Measurements from ENCODE around the gene FBXO27.
"Not testable (repeated sequence)": the region's sequence is repeated elsewhere in the genome, so short reads cannot be mapped to it uniquely, and the experiment has no call there.

The FBXO27 gene

GRCh38 chr19:39032063-39032918, at the start of gene FBXO27:
Gene FBXO27 (minus strand): TSS chr19:39032549. CDS start chr19:39032227, 322 bp downstream.
- no peak for DNase-seq

DNA sequence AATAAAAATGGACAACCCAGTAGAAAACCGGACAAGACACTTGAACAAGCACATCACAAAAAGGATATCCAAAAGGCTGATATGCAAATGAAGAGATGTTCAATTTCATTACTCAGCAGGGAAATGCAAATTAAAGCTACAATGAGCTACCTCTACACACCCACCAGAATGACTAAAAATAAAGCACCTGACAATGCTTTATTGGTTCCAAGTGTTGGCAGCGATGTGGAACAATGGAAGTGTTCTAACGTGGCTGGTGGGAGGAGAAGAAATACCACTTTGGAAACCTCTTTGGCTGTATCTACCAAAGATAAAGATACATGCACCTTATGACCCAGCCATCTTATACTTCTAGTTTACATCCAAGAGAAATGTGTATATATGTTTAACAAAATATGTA, 48.1 kb upstream of the FBXO27 start:
- DNase-seq = no peak

DNA sequence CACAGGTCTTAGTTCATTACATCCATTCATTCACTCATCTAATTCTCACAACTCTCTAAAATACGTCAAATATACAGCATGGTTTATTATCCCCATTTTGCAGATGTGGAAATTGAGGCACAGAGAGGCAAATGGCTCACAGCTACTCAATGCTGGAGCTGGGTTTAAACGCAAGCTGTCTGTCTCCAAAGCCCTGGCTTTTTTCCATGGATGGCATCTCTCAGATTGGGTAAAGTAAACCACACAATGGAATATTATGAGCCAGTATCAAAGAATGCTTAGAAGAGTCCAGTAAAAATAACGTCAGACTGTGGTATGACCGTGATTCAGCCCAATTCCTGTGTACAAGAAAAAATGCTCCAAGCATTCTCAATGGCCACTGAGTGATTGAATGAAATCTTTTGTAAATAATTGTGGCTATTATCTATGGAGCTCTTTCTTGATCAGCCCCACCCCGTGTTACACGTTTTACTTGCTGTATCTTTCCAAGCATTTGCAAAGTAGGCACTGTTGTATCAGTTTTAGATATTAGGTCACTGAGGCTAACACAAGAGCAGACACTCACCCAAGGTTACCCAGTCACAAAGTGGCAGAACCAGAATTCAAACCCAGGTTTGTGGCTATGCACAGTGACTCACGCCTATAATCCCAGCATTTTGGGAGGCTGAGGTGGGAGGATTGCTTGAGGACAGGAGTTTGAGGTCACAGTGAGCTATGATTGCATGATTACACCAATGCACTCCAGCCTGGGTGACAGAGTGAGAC, 46.3 kb upstream of the FBXO27 start:
- DNase-seq = no peak

DNA sequence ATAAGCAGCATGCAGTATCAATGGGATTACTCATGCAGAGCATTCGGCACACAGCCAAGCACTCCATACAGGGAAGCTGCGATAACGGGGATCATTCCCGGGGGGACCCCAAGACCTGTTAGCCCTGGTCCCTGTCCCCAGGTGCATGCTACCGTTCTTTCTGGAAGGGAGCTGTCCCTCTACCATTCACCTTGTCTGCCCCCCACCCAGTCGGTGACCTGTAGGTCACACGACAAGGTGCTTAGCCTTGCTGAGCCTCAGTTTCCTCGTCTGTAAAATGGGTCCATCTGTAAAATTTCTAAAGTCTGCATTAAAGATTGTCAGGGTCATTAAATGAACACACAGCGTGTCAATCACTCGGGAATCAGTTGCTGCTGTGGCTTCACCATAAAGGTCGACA, 45.0 kb upstream of the FBXO27 start:
- no peak for DNase-seq

DNA sequence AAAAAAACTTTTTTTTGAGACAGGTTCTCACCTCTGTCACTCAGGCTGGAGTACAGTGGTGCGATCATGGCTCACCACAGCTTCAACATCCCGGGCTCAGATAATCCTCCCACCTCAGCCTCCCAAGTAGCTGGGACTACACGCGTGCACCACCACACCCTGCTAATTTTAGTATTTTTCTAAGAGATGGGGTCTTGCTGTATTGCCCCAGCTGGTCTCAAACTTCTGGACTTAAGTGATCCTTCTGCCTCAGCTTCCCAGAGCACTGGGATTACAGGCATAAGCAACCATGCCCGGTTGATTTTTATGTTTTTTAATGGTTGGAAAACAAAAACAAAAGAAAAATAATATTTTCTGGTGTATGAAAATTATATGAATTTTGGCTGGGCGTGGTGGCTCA, 42.6 kb upstream of the FBXO27 start:
- DNase-seq = no peak

DNA sequence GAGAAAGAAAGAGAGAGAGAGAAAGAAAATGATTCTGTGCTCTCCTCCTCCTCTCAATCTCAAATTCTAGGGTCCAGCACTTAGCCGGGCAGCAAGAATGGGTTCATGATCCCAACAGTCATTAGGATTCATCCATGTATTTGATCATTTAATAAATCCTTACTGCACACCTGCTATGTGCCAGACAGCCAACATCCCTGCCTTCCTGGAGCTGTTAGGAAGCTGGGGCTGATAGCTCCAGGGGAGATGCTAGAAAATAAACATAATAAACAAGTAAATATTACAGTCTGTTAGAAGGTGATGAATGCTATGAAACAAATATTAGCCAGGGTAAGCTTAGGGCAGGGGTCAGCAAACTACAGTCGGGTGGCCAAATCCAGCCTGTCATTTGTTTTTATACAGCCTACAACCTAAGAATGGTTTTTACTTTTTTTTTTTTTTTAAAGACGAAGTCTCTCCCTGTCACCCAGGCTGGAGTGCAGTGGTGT, 41.9 kb upstream of the FBXO27 start:
- no peak for DNase-seq

DNA sequence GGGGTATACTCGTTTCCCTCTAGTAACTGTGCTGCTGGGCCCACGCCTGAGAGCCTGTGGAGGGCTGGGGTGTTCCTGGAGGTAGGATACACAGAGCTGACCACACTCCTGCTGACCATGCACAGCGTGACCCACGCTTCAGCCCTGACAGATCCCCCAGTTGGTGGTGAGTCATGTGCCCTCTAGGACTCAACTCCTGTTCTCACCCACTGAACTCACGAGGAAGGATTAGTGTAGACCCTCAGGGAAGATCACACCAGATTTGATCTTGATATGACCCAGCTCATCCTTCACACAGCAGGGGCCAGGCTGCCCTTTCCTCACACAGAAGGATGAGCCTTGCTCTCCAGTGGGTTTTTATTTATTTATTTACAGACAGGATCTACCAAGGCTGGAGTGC, 38.5 kb upstream of the FBXO27 start:
- no peak for DNase-seq

DNA sequence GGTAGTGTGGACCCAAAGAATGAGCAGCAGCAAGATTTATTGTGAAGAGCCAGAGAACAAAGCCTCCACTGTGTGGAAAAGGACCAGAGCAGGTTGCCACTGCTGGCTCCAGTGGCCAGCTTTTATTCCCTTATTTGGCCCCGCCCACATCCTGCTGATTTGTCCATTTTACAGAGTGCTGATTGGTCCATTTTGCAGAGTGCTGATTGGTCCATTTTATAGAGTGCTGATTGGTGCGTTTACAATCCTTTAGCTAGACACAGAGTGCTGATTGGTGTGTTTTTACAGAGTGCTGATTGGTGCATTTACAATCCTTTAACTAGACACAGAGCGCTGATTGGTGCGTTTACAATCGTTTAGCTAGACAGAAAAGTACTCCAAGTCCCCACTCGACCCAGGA, 35.9 kb upstream of the FBXO27 start:
- not testable (repeated sequence) for DNase-seq

DNA sequence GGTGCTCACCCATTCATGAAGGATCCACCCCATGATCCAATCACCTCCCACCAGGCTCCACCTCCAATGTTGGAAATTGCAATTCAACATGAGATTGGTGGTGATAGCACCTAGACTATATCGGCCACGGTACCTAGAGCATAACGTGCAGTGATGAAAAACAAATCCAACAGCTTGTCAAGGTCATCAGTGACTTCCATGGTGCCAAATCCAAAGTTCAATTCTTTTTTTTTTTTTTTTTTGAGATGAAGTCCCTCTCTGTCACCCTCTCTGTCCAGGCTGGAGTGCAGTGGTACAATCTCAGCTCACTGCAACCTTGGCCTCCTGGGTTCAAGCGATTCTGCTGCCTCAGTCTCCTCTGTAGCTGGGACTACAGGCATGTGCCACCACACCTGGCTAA, 34.8 kb upstream of the FBXO27 start:
- DNase-seq = no peak

GRCh38 chr19:39065928-39066327, 33.6 kb upstream of the FBXO27 start:
- DNase-seq = no peak

GRCh38 chr19:39064405-39064804, 32.1 kb upstream of the FBXO27 start:
- no peak for DNase-seq

DNA sequence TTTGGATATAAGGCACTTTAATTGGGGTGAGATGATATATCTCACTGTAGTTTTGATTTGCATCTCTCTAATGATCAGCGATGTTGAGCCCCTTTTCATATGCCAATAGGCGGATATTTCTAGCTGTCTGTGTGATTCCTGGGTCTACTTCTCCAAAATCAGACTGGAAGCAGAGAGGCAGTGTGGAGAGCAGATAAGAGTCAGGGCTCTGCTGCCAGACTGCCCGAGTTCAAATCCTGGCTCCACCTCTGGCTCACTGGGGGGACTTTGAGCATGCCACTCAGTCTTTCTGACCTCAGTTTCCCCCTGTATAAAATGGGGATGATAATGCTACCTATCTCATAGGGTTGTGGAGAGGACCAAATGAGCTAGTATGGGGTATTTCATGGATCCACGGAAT, 27.8 kb upstream of the FBXO27 start:
- DNase-seq = no peak

- no peak for DNase-seq
Observed at GRCh38 chr19:39059302-39059701, 27.0 kb upstream of the FBXO27 start.

GRCh38 chr19:39057615-39058014, 25.3 kb upstream of the FBXO27 start:
- no peak for DNase-seq

GRCh38 chr19:39054091-39054470, 21.7 kb upstream of the FBXO27 start:
- DNase-seq = no peak

DNA sequence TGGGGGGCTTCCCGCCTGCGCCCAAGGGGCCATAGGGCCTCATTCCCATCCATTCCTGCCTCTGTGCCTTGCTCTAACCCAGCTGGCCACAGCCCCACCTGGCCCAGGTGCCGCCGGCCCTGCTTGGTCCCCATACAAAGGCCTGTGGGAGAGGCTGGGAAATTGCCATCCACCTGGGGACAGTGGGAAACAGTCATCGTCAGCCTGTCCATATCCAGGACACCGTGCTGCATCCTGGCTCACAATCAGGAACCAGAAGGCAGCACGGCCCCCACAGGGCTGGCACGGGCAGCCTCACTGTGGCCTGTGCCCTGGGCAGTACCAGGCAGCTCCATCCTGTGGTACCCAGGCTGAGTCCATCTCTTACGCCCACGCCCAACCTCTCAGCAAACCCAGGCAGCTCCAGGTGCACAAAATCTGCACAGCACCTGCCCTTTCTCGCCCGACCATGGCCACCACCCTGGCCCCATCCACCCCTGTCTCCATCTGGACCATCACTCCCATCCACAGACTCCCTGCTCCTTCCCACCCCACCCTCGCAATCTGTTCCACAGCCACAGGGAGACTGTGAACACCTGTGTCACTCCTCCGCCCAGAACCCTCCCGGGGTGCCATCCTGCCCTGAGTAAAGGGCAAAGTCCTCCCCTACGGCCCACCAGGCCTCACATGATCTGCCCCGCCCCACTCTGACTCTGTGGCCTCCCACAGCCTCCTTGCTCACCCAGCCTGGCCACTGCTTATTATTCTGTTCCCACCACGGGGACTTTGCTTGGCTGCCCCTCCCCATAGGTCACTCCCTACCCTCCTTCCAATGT, 21.1 kb upstream of the FBXO27 start:
- no peak for DNase-seq

GRCh38 chr19:39052846-39053245, 20.5 kb upstream of the FBXO27 start:
- no peak for DNase-seq

GRCh38 chr19:39052243-39052746, 19.9 kb upstream of the FBXO27 start:
- DNase-seq = no peak

- DNase-seq = no peak
Observed at GRCh38 chr19:39047073-39047472, 14.7 kb upstream of the FBXO27 start.

GRCh38 chr19:39046037-39046821, 13.9 kb upstream of the FBXO27 start:
- DNase-seq = no peak

GRCh38 chr19:39045506-39045905, 13.2 kb upstream of the FBXO27 start:
- no peak for DNase-seq

GRCh38 chr19:39038098-39038497, 5.7 kb upstream of the FBXO27 start:
- DNase-seq = peak; percentile 19

Data from NCI-H524 treated with DMSO at 0.1 percent for 48 hours (cell line).